Measurements from ENCODE around the gene DBP.
"Not testable (repeated sequence)": the region's sequence is repeated elsewhere in the genome, so short reads cannot be mapped to it uniquely, and the experiment has no call there.

The DBP gene

GRCh38 chr19:48681127-48681470 is 43.9 kb upstream of the DBP start:
- no peaks in the 10 kb centered on the region for H3K4me1 ChIP-seq (ENCODE audit: low read length)
- H3K4me3 ChIP-seq (ENCODE audit: low read length): no peak overlapping the region
- no peak overlapping the region for H3K4me2 ChIP-seq (ENCODE audit: low read length)
- no peak overlapping the region for H3K27ac ChIP-seq (ENCODE audit: low read length)
- no peak overlapping the region for H2AFZ ChIP-seq (ENCODE audit: low read depth, low read length)
- no peaks in the 10 kb centered on the region for H3K36me3 ChIP-seq (replicated peaks; ENCODE audit: low read depth, low read length)
- H3K9me3 ChIP-seq (ENCODE audit: insufficient read depth, low read length): no peaks in the 10 kb centered on the region
- TF ChIP-seq CTCF (IDR thresholded peaks at IDR 0.05; ENCODE audit: low read depth, low read length) (no peak), EZH2phosphoT487 (IDR thresholded peaks at IDR 0.05; ENCODE audit: low read depth) (no peak)
- no peak overlapping the region for H3K9ac ChIP-seq (ENCODE audit: low read length)
- no peaks in the 10 kb centered on the region for H3K79me2 ChIP-seq (ENCODE audit: low read length)
- H4K20me1 ChIP-seq (ENCODE audit: insufficient read depth, low read length): no peaks in the 10 kb centered on the region
- H3K27me3 ChIP-seq (ENCODE audit: low read depth, low read length): no peaks in the 10 kb centered on the region

- no peak overlapping the region for H2AFZ ChIP-seq (ENCODE audit: low read depth, low read length)
These were observed 43.4 kb upstream of the DBP start for GRCh38 chr19:48680436-48681126.

GRCh38 chr19:48680006-48680405 is 42.8 kb upstream of the DBP start:
- not testable (repeated sequence) for H4K20me1 ChIP-seq (ENCODE audit: insufficient read depth, low read length); H3K79me2 ChIP-seq (ENCODE audit: low read length); H2AFZ ChIP-seq (ENCODE audit: low read depth, low read length); H3K4me2 ChIP-seq (ENCODE audit: low read length); H3K36me3 ChIP-seq (replicated peaks; ENCODE audit: low read depth, low read length); H3K9me3 ChIP-seq (ENCODE audit: insufficient read depth, low read length); H3K27ac ChIP-seq (ENCODE audit: low read length); H3K4me3 ChIP-seq (ENCODE audit: low read length); H3K27me3 ChIP-seq (ENCODE audit: low read depth, low read length); H3K9ac ChIP-seq (ENCODE audit: low read length); H3K4me1 ChIP-seq (ENCODE audit: low read length)

More at GRCh38 chr19:48680436-48681126, 43.4 kb upstream of the DBP start:
- TF ChIP-seq EZH2phosphoT487 (IDR thresholded peaks at IDR 0.05; ENCODE audit: low read depth): no peak
- no peak for TF ChIP-seq CTCF (IDR thresholded peaks at IDR 0.05; ENCODE audit: low read depth, low read length)
- H3K9me3 ChIP-seq (ENCODE audit: insufficient read depth, low read length): no peaks in the 10 kb centered on the region
- H3K9ac ChIP-seq (ENCODE audit: low read length): no peak overlapping the region
- H3K4me3 ChIP-seq (ENCODE audit: low read length): no peak overlapping the region
- H3K79me2 ChIP-seq (ENCODE audit: low read length): no peaks in the 10 kb centered on the region
- H3K4me2 ChIP-seq (ENCODE audit: low read length): no peak overlapping the region
- no peak overlapping the region for H3K27ac ChIP-seq (ENCODE audit: low read length)
- H3K36me3 ChIP-seq (replicated peaks; ENCODE audit: low read depth, low read length): no peaks in the 10 kb centered on the region
- no peaks in the 10 kb centered on the region for H4K20me1 ChIP-seq (ENCODE audit: insufficient read depth, low read length)
- no peaks in the 10 kb centered on the region for H3K4me1 ChIP-seq (ENCODE audit: low read length)
- H3K27me3 ChIP-seq (ENCODE audit: low read depth, low read length): no peaks in the 10 kb centered on the region

- H3K36me3 ChIP-seq (replicated peaks; ENCODE audit: low read depth, low read length): no peaks in the 10 kb centered on the region
- no peaks in the 10 kb centered on the region for H3K27me3 ChIP-seq (ENCODE audit: low read depth, low read length)
- H3K27ac ChIP-seq (ENCODE audit: low read length): no peak overlapping the region
- no peak overlapping the region for H2AFZ ChIP-seq (ENCODE audit: low read depth, low read length)
- TF ChIP-seq CTCF (IDR thresholded peaks at IDR 0.05; ENCODE audit: low read depth, low read length): no peak
- TF ChIP-seq EZH2phosphoT487 (IDR thresholded peaks at IDR 0.05; ENCODE audit: low read depth): no peak
- H3K4me3 ChIP-seq (ENCODE audit: low read length): no peak overlapping the region
- H3K9ac ChIP-seq (ENCODE audit: low read length): no peak overlapping the region
- peaks cover 5% of the 10 kb centered on the region for H3K4me1 ChIP-seq (ENCODE audit: low read length)
- H4K20me1 ChIP-seq (ENCODE audit: insufficient read depth, low read length): no peaks in the 10 kb centered on the region
- no peak overlapping the region for H3K4me2 ChIP-seq (ENCODE audit: low read length)
- no peaks in the 10 kb centered on the region for H3K9me3 ChIP-seq (ENCODE audit: insufficient read depth, low read length)
- no peaks in the 10 kb centered on the region for H3K79me2 ChIP-seq (ENCODE audit: low read length)
These were observed 41.0 kb upstream of the DBP start for GRCh38 chr19:48678201-48678600.
